ENCODE data around the gene VEGFC.

VEGFC gene

GRCh38 chr4:176708771-176709311, 83.9 kb downstream of the VEGFC start:
- in situ Hi-C loops (cut with MboI; ENCODE audit: low sequenced_read_pairs): no loop called here

GRCh38 chr4:176690716-176691115, 102.0 kb downstream of the VEGFC start:
- in situ Hi-C loops (cut with MboI; ENCODE audit: low sequenced_read_pairs): no loop called here

- in situ Hi-C loops (cut with MboI; ENCODE audit: low sequenced_read_pairs): no loop called here
These were observed 112.0 kb downstream of the VEGFC start for GRCh38 chr4:176680668-176681180.

GRCh38 chr4:176676901-176677300, 115.8 kb downstream of the VEGFC start:
- in situ Hi-C loops (cut with MboI; ENCODE audit: low sequenced_read_pairs): no loop called here

- in situ Hi-C loops (cut with MboI; ENCODE audit: low sequenced_read_pairs): no loop called here
These were observed 116.9 kb downstream of the VEGFC start for GRCh38 chr4:176675810-176676209.

GRCh38 chr4:176671532-176671931, 121.2 kb downstream of the VEGFC start:
- in situ Hi-C loops (cut with MboI; ENCODE audit: low sequenced_read_pairs): no loop called here

- in situ Hi-C loops (cut with MboI; ENCODE audit: low sequenced_read_pairs): no loop called here
These were observed 124.4 kb downstream of the VEGFC start for GRCh38 chr4:176668324-176668723.

GRCh38 chr4:176664964-176665363, 127.8 kb downstream of the VEGFC start:
- in situ Hi-C loops (cut with MboI; ENCODE audit: low sequenced_read_pairs): no loop called here

- in situ Hi-C loops (cut with MboI; ENCODE audit: low sequenced_read_pairs): no loop called here
These were observed 132.2 kb downstream of the VEGFC start for GRCh38 chr4:176660561-176660960.

DNA sequence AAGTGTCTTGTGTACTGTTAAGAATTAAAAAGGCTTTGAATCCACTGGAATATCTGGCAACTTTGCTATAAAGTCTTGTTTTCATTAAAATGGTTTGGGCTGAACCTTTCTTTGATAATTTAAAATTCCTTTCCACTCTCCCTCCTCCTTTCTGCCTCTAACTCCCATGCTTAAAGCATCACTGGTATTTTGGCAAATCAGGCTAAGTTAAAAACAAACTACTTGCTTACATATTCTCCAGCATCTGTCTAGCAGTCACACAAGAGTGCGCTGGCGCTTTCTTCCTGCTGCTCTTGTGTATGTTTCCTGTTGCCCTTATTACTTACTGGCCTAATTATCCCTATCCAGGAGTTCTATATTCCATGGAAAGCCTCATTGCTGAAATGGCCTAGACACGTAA, 136.6 kb downstream of the VEGFC start:
- in situ Hi-C loops (cut with MboI; ENCODE audit: low sequenced_read_pairs): no loop called here

DNA sequence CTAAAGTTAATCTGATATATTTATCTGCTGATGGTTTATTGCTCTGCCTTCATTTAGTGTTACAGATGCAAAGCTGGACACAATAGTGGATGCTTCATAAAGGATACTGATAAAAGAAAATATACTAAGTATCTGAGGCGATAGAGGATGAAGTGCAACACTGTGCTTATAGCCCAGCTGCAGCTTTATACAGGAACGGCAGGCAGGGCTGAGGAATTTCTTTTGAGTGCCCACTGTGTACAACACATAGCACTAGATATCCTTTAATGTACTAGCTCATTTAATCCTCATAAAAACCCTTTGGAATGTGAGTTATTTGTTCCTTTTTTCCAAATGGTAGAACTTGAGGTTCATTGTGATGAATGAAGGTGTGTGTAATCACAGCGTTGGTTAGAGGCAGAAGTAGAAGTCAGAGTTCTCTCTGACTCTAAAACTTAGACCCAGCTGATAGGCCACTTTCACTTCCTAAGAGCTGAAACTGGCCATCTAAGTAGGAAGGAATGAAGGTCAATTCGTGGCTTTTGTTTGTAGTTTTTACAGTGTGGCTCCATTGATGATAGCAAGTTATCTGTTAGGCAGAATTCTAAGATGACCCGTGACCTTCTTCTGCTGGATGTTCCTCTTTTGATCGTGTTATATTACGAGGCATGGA, 138.0 kb downstream of the VEGFC start:
- in situ Hi-C loops (cut with MboI; ENCODE audit: low sequenced_read_pairs): no loop called here

DNA sequence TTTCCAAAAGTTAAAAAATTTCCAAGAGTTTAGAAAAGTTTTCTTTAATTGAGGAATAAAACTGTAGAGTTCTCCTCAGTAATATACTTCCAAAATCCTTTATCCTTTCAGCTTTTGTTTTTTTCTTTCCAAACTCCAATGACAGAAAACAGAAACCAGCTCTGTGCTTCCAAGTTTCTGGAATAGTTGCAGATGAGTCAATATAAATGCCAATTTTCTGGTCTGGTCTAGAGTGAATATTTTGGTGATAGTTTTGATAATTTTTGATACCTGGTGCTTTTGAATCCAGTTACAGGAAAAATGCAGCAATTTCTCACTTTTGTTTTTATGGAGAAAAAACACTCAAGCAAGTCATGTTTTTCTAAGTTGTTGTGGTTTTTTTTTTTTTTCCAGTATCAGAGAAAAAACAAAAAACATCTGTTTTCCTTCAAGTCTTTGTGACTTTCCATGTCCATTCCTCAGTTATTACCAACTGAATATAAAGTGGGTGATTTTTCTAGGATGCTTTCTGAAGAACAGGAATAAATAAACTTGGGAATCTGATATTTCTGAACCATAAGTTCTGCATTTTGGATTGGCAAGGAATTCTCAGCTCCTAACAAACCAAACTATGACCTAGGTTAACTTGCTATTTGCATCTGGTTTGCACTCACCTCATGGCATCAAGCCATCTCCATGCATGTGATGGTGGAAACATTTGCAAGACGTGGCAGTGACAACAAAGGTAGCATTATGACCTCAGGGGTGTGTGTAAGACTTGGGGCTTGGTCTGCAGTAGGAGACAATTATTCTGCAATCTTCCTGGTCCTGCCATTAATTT, 139.1 kb downstream of the VEGFC start:
- in situ Hi-C loops (cut with MboI; ENCODE audit: low sequenced_read_pairs): no loop called here

DNA sequence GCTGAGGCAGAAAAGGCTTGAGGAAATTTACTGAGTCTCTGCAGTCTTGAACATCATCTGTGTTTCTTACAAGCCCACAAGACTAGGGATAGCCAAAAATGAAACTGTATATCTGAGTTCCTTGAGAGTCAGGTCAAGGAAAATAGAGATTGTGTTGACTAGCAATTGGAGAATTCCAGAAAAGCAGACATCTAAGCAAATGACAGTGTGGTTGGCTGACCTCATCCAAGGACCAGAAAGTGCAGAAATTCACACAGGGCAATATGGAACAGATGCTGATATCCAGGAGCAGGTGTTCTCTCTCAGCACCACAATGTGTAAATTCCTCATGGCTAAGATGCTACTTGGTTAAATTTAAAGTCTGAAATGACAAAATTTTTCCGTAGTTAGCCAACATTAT, 146.4 kb downstream of the VEGFC start:
- in situ Hi-C loops (cut with MboI; ENCODE audit: low sequenced_read_pairs): no loop called here

- in situ Hi-C loops (cut with MboI; ENCODE audit: low sequenced_read_pairs): no loop called here
These were observed 147.3 kb downstream of the VEGFC start for GRCh38 chr4:176645246-176645960.

DNA sequence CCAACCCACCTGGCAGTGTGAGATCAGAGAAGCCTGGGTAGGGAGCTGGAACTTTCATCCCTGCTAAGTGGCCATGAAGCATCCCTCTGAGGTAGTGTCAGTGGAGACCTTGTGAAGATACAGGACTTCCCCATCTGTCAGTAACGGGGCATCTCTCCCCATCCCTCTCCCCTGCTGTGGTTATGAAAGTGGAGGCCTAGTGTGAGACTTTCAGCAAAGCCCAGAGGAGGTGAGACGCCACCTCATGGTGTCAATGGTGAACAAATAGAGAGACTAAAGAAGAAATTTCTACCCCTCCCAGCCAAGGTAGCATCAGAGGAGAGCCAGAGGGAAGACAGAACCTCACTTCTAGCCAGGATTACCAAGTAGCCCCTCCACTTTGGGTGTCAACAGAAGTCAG, 150.2 kb downstream of the VEGFC start:
- in situ Hi-C loops (cut with MboI; ENCODE audit: low sequenced_read_pairs): no loop called here

- in situ Hi-C loops (cut with MboI; ENCODE audit: low sequenced_read_pairs): no loop called here
These were observed 151.5 kb downstream of the VEGFC start for GRCh38 chr4:176641237-176641636.

DNA sequence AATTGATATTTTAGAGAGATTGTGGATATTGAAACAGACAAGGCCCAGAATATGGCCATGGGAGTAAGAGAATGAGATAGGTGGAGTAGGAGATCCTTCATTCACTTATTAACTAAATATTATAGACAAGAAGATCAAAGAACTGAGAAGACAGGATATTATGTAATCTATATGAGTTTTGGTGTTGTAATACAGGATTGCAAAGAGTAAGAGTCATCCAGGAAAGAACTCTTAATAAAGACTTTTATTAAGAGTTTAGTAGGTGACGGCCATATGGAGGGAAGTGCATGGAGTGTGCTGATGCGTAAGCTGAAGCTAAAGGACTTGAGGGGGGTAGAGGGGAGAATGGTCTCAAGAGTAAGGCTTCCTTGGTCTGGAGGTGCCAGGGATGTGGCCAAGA, 153.7 kb downstream of the VEGFC start:
- in situ Hi-C loops (cut with MboI; ENCODE audit: low sequenced_read_pairs): no loop called here

- in situ Hi-C loops (cut with MboI; ENCODE audit: low sequenced_read_pairs): no loop called here
These were observed 156.4 kb downstream of the VEGFC start for GRCh38 chr4:176636292-176636691.

DNA sequence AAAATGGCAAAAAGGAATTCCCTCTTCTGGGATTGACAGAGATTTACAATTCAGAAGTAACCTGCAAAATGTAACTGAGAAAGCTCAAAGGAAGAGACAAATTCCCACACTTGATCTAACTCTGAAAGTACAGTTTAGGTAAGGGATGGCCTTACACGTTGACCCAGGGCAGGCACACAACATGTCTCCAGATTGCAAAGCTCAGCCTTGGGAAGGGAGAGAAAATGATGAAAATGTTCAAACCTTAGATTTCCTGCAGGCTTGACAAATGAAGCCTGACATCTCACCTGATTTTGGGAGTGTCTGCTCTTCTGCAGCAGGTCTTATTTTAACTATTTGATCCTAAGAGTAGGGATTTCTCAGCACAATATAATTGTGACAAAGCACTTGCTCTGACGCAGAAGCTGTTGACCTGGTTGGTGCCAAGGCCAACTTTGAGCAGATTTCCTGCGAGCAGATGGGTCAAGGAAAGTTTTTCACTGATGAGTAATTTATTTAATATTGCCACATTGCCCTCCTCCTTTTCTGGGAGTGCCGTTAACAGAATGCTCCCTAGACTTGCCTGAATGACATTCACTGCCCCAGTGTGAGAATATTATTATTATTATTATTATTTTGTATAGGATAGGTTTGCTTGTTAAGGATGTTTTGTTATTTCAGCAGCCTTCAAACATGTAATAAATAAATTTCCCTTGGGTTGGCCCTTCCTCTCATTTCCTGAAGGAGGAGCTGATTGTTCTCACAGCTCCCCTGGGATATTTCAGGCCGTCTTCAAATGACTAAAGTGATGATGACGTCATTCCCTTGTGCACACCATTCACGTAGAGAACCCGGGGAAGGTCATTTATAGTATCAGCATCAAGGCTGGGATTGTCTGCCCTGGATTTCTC, 157.1 kb downstream of the VEGFC start:
- in situ Hi-C loops (cut with MboI; ENCODE audit: low sequenced_read_pairs): no loop called here
